HAP-1 (cell line): Measurements from ENCODE around the gene SZRD1.

ENCODE experiments used
- DNase-seq, 2 experiments: peaks; one replicate each; pipeline ENCODE4 v3.0.0-alpha.2; 2016 to 2020; ENCODE audit warnings: low spot score in 2 of 2
- H3K27me3 ChIP-seq: fragments of 250-450 bp; sonication (Bioruptor Pico); 2 replicates; pipeline ENCODE4 v1.5.1; 2020; ENCODE audit warnings: low read depth, mild to moderate bottlenecking, moderate library complexity
- H3K36me3 ChIP-seq: fragments of 250-450 bp; sonication (Bioruptor Pico); replicated peaks from 2 replicates; pipeline ENCODE4 v1.5.1; 2020; ENCODE audit warnings: mild to moderate bottlenecking
- H3K4me1 ChIP-seq: fragments of 250-450 bp; sonication (Bioruptor Pico); 2 replicates; pipeline ENCODE4 v1.5.1; 2020; ENCODE audit warnings: mild to moderate bottlenecking
- H3K4me3 ChIP-seq: fragments of 250-450 bp; sonication (Bioruptor Pico); 2 replicates; pipeline ENCODE4 v1.5.1; 2020; ENCODE audit warnings: mild to moderate bottlenecking, moderate library complexity
- H3K9me3 ChIP-seq: fragments of 250-450 bp; sonication (Bioruptor Pico); 2 replicates; pipeline ENCODE4 v1.5.1; 2020; ENCODE audit warnings: mild to moderate bottlenecking, moderate library complexity
- in situ Hi-C: fragments of 300-500 bp; cut with MboI; formaldehyde crosslinking; loops from 3 replicates; pipeline ENCODE4 v1.14.3; 2020; ENCODE audit warnings: low sequenced_read_pairs, inconsistent platforms, mixed read lengths

Gene SZRD1

DNA sequence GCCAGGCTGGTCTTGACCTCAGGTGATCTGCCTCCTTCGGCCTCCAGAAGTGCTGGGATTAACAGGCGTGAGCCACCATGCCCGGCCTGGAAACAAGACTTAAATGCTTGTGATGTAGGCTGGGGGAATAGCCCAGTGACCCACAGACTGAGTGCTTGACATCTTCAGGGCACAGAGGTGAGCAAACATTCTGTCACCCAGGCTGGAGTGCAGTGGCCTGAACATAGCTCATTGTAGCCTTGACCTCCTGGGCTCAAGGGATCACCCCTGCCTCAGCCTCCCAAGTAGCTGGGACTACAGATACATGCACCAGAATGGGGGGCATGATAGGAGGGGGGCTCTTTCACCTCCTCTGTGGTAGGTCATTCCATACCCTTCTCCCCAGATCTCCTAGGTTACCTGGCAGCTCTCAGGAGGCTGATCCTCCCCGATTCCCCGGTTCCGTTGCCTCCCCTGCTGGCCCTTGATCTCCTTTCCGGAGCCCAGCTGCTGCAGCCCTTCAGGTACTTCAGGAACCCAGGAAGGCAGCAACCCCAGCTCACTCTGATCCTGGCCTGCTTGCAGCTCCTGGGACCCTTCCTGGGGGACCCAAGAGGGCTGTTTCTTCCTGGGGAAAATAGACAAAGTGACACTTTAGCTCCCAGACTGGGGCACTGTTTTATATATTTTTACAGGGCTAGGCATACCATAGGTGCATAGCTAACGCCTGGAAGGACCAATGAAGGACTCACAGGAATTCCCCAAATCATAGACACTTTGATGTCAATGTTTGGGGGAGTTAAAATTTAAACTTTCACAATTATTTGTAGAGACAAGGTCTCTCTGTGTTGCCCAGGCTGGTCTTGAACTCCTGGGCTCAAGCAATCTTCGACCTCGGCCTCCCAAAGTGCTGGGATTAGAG is 58.3 kb downstream of the SZRD1 start:
- no peaks in the 10 kb centered on the region for H3K4me1 ChIP-seq
- H3K27me3 ChIP-seq = no peaks in the 10 kb centered on the region
- no peak overlapping the region for H3K4me3 ChIP-seq
- in situ Hi-C loops = no loop called here
- no peak for DNase-seq
- H3K36me3 ChIP-seq = no peaks in the 10 kb centered on the region
- H3K9me3 ChIP-seq = no peaks in the 10 kb centered on the region

DNA sequence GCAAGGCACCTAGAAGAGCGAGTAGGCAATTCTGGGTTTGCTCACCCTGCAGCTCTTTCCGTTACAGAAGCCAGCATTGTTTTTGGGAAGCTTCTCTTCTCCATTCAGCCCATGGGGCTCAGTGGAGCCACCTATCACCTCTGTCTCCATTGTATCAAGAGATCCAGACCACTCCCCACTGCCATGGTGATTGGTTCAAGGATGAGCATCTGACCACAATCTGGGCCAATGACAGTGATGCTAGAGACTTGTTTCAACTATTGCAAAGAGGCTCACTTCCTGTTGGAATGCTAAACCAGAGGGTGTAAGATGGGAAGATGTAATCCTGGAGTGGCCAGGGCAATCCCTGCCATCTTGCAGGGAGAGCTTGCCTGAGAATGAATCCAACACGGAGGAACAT is 63.6 kb downstream of the SZRD1 start:
- no peaks in the 10 kb centered on the region for H3K36me3 ChIP-seq
- peak in 1 of 2 experiments; percentile 59 for DNase-seq
- H3K27me3 ChIP-seq = no peaks in the 10 kb centered on the region
- H3K4me3 ChIP-seq = no peak overlapping the region
- in situ Hi-C loops = no loop called here
- no peaks in the 10 kb centered on the region for H3K9me3 ChIP-seq
- no peaks in the 10 kb centered on the region for H3K4me1 ChIP-seq

DNA sequence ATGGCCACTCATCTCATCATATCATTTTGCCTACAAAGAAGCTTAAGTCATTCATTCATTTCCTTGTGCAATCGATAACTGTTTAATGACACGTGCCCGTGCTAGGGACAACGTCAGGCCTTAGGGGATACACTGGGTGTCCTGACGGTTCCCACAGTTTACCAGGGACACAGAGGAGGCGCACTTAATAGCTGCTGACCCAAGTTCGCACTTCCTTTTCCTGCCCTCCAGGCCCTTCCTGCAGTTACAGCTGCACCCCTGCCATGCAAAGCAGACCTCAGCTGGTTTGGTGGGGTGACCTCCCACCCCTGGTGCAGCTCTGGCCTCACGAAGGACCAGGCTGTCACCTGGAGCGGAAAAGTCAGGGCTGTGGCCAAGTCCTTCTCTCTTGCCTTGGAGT is 66.0 kb downstream of the SZRD1 start:
- Histone ChIP-seq H3K36me3 (no peaks in the 10 kb centered on the region), H3K4me1 (no peaks in the 10 kb centered on the region), H3K27me3 (no peaks in the 10 kb centered on the region), H3K4me3 (no peak overlapping the region), H3K9me3 (no peaks in the 10 kb centered on the region)
- in situ Hi-C loops = no loop called here
- no peak for DNase-seq

DNA sequence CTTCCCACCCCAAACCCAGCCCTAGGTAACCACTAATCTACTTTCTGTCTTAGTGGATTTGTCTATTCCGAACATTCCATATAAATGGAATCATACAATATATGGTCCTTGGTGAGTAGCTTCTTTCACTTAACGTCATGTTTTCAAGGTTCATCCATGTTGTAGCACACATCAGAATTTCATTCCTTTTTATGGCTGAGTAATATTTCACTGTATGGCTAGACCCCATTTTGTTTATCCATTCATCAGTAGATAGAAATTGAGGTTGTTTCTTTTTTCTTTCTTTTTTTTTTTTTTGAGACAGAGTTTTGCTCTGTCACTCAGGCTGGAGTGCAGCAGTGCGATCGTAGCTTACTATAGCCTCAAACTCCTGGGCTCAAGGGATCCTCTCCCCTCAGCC is 67.0 kb downstream of the SZRD1 start:
- no peak overlapping the region for H3K4me3 ChIP-seq
- in situ Hi-C loops = no loop called here
- H3K27me3 ChIP-seq = no peaks in the 10 kb centered on the region
- no peaks in the 10 kb centered on the region for H3K4me1 ChIP-seq
- no peaks in the 10 kb centered on the region for H3K36me3 ChIP-seq
- no peaks in the 10 kb centered on the region for H3K9me3 ChIP-seq
- DNase-seq = no peak

DNA sequence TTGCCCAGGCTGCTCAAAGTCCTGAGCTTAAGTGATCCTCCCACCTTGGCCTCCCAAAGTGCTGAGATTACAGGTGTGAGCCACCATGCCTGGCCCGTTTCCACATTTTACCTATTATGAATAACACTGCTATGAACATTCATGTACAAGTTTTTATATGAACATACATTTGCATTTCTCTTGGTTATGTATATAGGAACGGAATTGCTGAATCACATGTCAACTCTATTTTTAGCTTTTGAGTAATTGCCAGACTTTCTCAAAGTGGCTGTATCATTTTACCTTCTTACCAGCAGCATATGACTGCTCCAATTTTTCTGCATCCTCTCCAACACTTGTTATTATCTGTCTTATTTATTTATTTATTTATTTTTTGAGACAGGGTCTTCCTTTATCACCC is 67.5 kb downstream of the SZRD1 start:
- no peaks in the 10 kb centered on the region for H3K9me3 ChIP-seq
- H3K36me3 ChIP-seq = no peaks in the 10 kb centered on the region
- no peak for DNase-seq
- H3K27me3 ChIP-seq = no peaks in the 10 kb centered on the region
- H3K4me1 ChIP-seq = no peaks in the 10 kb centered on the region
- no peak overlapping the region for H3K4me3 ChIP-seq
- in situ Hi-C loops = no loop called here

DNA sequence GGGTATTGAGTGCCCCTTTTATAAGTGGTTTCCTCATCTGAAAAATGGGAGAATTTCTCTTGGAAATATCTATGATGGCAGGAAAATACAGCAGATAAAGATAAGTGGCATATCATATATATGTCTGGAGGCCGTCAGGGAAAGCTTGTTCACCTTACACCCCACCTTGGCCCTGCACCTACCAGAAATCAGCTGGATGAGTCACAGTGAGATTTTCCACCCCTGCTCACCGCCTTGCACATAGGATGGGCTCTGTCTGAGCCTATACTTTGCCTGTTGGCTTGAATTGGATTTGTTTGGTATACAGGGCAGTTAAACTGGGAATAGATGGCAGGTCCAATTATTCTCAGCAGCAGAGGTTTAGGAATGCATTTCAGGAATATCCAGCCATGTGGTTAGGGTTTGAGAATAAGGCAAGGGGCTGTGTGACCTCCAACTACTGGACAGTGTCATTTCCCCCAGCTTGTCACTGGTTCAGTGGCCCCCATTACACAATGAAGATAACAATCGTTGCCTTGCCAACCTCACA is 70.0 kb downstream of the SZRD1 start, which contains the start of gene SPATA21:
SPATA21 (minus strand) TSS at position 479 of the 529 bp plus-strand sequence. CDS start 6,053 bp downstream, outside the sequence.
- H3K9me3 ChIP-seq = no peaks in the 10 kb centered on the region
- in situ Hi-C loops = no loop called here
- peaks cover 5% of the 10 kb centered on the region for H3K4me1 ChIP-seq
- H3K4me3 ChIP-seq = no peak within 1 kb of the TSS
- H3K27me3 ChIP-seq = no peaks in the 10 kb centered on the region
- no peak for DNase-seq
- H3K36me3 ChIP-seq = peaks cover 3% of the 10 kb centered on the region; the same call in 1 of the 2 replicates

DNA sequence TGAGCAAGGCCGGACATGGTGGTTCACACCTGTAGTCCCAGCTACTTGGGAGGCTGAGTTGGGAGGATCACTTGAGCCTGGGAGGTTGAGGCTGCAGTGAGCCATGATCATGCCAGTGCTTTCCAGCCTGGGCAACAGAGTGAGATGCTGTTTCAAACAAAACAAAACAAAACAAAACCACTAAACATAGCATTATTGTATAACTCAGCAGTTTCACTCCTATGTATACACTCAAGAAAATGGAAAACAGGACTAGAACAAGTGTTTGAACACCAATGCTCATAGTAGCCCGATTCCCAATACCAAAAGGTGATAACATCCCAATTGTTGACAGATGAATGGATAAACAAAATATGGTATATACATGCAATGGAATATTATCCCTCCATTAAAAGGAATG is 71.5 kb downstream of the SZRD1 start:
- H3K4me1 ChIP-seq = peaks cover 5% of the 10 kb centered on the region
- in situ Hi-C loops = no loop called here
- H3K9me3 ChIP-seq = no peaks in the 10 kb centered on the region
- no peak for DNase-seq
- H3K36me3 ChIP-seq = peaks cover 12% of the 10 kb centered on the region
- no peaks in the 10 kb centered on the region for H3K27me3 ChIP-seq
- H3K4me3 ChIP-seq = no peak overlapping the region

DNA sequence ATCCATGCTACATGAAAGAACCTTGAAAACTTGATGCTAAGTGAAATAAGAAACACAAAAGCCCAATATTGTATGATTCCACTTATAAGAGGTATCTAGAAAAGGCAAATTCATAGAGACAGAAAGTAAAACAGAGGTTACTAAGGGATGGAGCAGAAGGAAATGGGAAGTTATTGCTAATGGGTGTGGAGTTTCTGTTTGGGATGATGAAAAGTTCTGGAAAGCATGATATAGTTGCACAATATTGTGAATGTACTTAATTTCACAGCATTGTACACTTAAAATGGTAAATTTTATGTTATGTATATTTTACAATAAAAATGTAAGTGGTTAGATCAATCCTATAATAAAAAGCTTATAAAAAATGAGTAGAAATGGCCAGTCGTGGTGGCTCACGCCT is 71.9 kb downstream of the SZRD1 start:
- no peak overlapping the region for H3K4me3 ChIP-seq
- DNase-seq = no peak
- peaks cover 5% of the 10 kb centered on the region for H3K4me1 ChIP-seq
- peaks cover 16% of the 10 kb centered on the region for H3K36me3 ChIP-seq
- no peaks in the 10 kb centered on the region for H3K9me3 ChIP-seq
- in situ Hi-C loops = no loop called here
- no peaks in the 10 kb centered on the region for H3K27me3 ChIP-seq

DNA sequence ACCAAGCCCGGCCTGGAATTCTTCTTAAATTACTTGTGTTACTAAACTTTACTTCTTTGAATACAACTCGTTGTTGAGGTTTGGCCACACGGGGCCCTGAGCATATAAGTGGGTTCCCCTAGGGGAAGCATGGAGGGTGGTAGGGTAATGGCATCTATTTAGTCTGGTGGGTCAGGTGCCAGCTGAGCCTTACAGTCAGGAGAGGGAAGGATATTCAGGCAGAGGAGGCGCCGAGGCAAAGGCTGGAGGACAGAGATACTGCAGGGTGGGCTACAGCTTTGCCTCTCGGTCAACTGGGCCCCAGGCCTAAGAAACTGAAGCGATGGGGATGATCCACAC is 73.1 kb downstream of the SZRD1 start:
- peak overlapping the region; percentile 97 for H3K4me3 ChIP-seq
- in situ Hi-C loops = no loop called here
- H3K9me3 ChIP-seq = no peaks in the 10 kb centered on the region
- peaks cover 24% of the 10 kb centered on the region for H3K36me3 ChIP-seq
- DNase-seq = no peak
- H3K4me1 ChIP-seq = peaks cover 5% of the 10 kb centered on the region
- H3K27me3 ChIP-seq = no peaks in the 10 kb centered on the region

DNA sequence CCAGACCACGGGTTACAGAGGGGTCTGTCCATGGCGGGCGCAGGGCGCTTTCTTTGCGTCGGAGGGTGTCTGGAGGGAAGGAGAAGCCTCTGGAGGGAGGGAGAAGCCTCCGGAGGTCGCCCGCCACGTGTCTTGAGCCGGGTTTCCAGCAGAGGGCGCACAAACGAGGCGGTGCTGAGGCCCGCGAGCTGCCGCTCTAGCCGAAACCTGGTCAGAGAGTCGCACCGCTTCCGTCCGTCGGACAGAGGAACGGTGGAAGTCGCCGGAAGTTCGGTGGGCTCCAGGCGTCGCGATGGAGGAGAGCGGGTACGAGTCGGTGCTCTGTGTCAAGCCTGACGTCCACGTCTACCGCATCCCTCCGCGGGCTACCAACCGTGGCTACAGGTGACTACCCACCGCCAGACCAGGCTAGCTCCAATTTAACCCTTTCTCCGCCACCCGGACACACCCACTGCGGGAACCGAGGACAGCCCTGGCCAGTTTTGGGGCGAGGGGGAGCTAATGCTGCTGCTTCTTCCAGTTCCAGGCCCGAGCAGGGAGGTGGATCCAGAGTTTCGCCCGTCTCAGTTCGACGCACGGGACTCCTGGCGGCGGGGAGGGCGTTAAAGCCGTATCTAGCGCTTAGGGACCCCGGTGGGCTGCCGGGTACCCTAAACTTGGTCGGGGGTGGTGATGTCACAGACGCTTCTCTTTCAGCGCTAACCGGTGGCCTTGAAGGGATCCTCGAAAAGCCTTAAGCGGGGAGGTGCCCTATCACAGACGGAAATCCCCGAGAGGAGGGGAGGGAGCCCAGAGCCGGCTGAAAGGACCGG is 73.6 kb downstream of the SZRD1 start, which contains the start of gene NECAP2:
NECAP2 (plus strand) TSS at position 255 of the 812 bp plus-strand sequence; CDS start at position 293, 38 bp downstream.
- Histone ChIP-seq H3K4me1 (peaks cover 5% of the 10 kb centered on the region), H3K27me3 (no peaks in the 10 kb centered on the region), H3K4me3 (peak within 1 kb of the TSS; percentile 97), H3K9me3 (no peaks in the 10 kb centered on the region), H3K36me3 (peaks cover 27% of the 10 kb centered on the region)
- DNase-seq = peak; percentile 82 to 97
- in situ Hi-C loops = no loop called here

DNA sequence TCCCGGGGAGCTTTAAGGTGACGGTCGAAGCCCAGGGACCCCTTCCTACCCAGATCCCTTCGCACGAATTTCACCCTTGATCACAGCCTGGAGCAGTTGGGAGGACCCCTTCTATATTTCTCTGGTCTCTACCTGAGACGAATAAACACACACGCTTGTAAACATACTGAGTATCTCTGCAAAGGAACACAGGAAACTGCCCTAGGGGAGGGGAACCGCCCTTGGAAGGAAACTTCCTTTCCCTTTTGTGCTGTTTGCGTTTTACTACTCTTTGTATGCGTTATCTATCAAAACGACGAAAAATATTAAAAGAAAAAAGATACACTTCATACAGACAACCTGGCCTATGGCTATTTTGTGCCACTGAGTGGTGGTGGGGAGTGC is 74.2 kb downstream of the SZRD1 start:
- H3K27me3 ChIP-seq = no peaks in the 10 kb centered on the region
- H3K4me3 ChIP-seq = peak overlapping the region; percentile 97
- no peak for DNase-seq
- H3K36me3 ChIP-seq = peaks cover 27% of the 10 kb centered on the region
- in situ Hi-C loops = no loop called here
- H3K9me3 ChIP-seq = no peaks in the 10 kb centered on the region
- peaks cover 5% of the 10 kb centered on the region for H3K4me1 ChIP-seq

DNA sequence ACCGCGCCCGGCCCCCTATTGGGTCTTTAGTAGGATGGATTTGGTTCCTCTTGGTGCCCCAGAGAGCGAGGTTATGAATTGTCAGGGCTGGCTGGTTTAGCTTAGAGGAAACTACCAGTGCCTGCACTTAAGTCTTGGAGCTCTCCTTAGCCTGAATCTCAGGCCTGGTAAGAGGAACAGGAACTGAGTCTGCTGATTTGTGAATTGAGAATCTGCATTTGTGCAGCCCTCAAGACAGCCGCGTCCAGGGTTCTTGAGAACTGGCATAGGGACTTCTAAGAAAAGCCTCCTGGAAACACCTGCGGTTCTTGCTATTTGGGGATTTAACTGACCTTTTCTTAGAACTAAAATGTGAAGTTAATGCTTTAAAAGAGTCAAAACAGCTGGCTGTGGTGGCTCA is 75.2 kb downstream of the SZRD1 start:
- Histone ChIP-seq H3K9me3 (no peaks in the 10 kb centered on the region), H3K36me3 (peaks cover 28% of the 10 kb centered on the region), H3K4me1 (peaks cover 5% of the 10 kb centered on the region), H3K27me3 (no peaks in the 10 kb centered on the region), H3K4me3 (no peak overlapping the region)
- in situ Hi-C loops = no loop called here
- DNase-seq = no peak

DNA sequence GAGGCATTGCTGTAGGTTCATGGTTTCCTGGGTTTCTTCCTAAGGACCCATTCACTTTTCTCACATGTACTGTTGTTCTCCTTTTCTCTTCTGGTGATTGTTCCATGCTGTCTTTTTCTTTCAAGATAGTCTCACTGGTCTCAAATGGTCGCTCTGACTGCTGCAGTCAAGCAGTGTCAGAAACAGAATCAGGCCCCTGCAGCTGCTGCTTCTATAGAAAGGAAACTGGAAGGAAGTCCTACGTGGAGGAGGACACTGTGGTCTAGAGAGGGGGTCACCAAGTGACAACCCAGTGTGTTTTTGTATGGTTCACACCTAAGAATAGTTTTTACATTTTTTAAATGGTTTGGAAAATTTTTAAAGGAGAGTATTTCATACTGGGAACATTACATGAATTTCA is 75.9 kb downstream of the SZRD1 start:
- in situ Hi-C loops = no loop called here
- Histone ChIP-seq H3K36me3 (peaks cover 35% of the 10 kb centered on the region), H3K4me3 (no peak overlapping the region), H3K4me1 (peaks cover 5% of the 10 kb centered on the region), H3K27me3 (no peaks in the 10 kb centered on the region), H3K9me3 (no peaks in the 10 kb centered on the region)
- no peak for DNase-seq
